GM18909 (cell line): ENCODE results near the gene SP2.

ENCODE experiments used
- ATAC-seq: cut with Tn5 transposase; IDR thresholded peaks from one replicate; pipeline ENCODE4 v1.9.1; 2021; ENCODE audit warnings: mild to moderate bottlenecking; ENCODE audit not compliant: unreplicated experiment, poor library complexity

The SP2 gene

GRCh38 chr17:47888293-47888692 lies 7.7 kb upstream of the SP2 start:
- ATAC-seq, result no peak

- no peak for ATAC-seq
These were observed 6.1 kb upstream of the SP2 start for GRCh38 chr17:47889734-47890529.

- ATAC-seq, result no peak
These were observed 4.4 kb upstream of the SP2 start for GRCh38 chr17:47891545-47892088.

- ATAC-seq, result no peak
These were observed 1.3 kb upstream of the SP2 start for GRCh38 chr17:47894498-47895346.

DNA sequence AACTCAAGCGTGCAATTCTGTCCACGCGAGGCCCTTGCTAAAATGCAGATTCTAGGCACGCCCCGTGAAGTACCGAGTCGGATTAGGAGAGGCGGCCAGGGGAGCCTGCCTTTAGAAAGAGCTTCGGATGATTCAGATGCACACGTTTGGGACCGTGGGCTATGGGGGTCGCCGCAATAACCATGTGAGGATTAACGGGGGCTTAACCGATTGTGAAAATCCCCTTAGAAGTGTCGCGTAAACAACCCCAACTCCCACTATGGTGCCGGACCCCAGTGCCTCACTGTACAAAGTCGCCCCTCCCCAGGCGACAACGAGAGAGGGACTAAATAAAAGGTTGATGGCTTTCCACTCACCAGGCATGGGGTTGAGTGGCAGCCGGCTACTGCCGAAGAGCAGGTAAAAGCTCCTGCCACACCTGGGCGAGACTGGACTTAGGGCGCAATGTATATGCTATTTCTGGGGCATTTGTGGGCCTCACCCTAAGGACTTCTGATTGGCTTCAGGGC lies 635 bp upstream of the SP2 start:
- ATAC-seq, result no peak

DNA sequence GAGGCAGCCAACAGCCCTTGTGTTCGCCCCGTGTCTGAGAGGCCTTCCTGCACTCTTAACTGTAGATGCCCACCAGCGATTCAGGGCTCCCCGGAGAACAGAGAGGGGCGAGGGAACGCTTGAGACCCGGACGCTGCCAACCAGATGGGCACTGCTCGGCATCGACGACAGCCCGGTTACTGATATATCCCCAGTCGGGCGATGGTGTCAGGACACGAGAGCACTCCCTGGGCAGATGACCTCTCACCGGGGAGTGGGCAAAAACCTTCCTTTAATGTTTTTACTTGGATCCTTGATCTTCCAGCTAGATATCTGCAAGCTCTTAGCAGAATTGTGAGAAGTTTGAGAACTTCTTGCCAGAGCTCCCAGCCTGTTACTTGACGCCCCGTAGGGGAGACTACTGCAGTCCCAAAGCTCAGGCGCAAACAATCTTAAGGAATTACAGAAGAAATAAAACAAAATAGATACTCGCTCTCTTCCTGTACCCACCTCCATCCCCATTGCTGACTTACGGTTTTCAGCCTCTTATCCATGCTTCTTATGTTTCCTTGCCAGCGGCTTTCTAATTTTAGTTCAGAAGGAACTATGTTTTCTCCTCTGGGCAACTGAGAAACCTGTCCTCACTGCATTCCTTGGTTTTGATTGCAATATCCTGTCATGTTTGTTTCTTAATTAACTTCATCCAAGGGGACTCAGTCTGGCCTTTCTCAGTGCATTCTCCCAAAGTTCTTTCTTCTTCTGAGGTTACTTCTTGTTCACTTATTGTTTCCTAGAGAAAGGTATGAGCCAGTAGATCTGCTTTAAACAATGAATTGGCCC lies 845 bp downstream of the SP2 start:
- no peak for ATAC-seq

DNA sequence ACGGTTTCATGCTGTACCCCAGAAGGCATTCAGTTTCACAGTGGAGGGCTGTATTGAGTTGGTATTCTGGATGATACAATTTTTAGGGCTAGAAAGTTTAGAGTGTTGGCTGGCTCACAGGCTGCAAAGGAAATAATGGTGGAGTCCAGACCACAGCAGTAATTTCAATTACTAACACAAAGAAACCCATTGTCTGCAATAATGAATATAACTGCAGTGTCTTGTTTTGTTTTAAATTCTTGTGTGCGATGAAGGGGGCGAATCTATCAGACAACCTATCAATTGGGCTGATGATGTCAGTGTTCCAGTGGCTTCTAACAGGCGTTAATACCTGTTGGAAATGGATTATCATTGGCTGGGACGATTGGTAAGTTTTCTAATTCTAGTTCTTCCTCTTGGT lies 1.5 kb downstream of the SP2 start:
- ATAC-seq, result no peak

GRCh38 chr17:47898241-47898640 lies 2.2 kb downstream of the SP2 start:
- no peak for ATAC-seq

DNA sequence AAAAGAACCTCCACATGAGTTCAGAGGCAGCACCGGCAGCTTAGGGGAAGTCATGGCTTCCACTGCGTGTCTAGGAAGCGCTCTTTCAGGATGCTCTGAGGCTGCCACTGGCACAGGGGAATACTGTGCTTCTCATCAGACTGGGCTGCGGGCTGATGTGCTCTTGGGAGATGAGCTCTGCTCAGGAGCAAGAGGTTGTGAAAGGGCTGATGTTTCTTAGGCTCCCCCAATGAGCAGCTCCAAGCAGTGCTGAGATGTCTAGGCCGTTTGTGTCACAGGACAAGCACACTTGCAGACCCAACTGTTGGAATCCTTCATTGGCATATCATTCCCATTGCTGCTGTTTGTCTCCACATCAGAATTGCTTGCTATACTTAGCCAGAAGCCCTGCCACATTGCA lies 3.6 kb downstream of the SP2 start:
- no peak for ATAC-seq

GRCh38 chr17:47901423-47901822 lies 5.4 kb downstream of the SP2 start:
- ATAC-seq, result no peak

DNA sequence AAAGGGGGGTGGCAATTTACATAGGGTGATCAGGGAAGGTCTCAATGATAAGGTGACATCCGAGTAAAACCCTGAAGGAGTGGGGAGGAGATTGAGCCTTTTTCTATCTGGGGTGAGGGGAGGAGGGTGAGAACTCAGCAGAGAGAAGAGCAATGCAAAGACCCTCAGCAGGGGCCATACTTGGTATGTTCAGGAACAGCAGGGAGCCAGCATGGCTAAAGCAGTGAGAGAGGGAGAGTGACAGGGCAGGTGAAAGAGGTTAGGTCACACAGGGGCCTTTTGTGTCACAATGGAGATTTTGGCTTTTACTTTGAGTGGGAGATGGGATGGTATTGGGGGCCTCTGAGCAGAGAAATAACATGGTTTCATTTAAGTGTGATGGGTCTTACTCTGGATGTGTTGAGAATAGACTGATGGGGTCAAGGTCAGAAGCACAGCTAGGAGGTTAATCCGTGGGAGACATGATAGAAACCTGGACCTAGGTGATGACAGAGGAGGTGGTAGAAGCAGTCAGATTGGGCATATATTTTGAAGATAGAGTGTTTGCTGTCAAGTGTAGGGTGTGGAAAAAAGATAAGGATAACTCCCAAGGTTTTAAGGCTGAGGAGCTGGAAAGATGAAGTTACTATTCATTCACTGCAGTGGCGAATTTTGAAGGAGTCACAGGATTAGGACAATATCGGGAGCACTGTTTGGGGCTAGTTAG lies 6.2 kb downstream of the SP2 start:
- ATAC-seq, result no peak

DNA sequence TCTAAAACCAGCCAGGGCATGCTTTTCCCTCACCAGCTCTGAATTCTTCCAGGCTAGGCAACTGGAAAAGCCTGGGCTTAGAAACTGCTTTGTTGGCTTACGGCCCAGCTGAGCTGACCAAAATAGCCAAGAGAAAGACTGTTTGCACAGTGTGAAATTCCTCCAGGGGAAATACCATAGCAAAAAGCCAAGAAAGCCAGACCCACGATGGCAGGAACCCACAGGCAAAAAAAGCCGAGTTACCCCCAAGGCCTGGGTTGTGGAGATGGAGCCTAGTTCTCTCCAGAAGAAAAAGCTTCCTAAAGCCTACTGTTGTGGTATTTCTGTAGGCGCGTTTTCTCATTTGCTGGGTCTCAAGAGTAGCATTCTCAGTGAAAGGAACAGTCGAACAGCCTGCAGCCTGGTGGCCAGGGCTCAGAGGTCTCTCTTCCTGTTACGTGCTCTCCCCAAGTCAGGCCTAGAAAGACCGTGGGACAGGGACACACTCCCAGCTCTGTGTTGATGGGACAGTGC lies 9.2 kb downstream of the SP2 start:
- no peak for ATAC-seq

GRCh38 chr17:47906443-47906842 lies 10.4 kb downstream of the SP2 start:
- no peak for ATAC-seq

DNA sequence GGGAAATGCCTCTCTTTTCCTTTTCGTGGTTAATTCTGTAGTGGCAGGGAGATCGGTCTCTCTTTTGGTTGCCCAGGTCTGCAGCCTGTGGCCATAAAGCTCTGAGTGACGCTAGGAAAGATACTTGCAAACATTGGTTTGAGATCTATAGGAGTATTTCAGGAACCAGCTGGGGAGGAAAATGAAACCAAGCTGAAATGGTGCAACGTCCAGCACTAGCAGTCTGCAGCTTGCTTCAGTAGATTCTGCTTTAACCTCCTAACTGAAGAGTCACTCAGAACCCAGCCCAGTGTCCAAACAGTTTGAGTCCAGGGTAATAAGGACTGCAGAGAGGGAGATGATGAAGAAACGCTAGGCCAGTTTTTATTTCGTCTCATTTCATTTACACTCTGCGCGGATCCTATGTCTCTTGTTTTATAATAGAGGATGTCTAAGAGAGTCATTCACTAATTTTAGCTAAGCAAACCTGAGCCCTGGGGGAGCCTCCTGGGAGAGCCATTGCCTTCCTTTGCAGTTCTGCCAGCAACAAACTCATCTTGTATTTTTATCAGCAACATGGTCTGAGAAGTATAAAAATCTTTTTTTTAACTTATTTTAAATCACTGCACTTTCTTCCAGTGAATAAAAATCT lies 12.0 kb downstream of the SP2 start:
- no peak for ATAC-seq

DNA sequence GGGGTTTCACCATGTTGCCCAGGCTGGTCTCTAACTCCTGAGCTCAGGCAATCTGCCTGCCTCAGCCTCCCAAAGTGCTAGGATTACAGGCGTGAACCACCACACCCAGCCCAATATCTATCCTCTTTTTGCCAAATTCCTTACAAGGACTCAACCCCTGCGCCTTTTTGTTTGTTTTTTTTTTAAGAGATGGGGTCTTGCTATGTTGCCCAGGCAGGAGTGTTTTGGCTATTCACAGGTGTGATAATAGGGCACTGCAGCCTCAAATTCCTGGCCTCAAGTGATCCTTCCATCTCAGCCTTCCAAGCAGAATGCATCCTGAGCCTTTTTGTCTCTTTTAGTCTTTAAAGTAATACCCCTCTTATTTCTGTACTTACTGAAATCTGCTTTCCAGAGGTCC lies 17.0 kb downstream of the SP2 start:
- no peak for ATAC-seq

GRCh38 chr17:47914306-47914948 lies 18.4 kb downstream of the SP2 start:
- no peak for ATAC-seq

GRCh38 chr17:47915776-47916398 lies 19.9 kb downstream of the SP2 start:
- no peak for ATAC-seq
